Activated CD8-positive, alpha-beta memory T cell treated with anti-CD3 and anti-CD28 coated beads for 1 hour (primary cell): Measurements from ENCODE around the gene RASSF3.
"Not testable (repeated sequence)": the region's sequence is repeated elsewhere in the genome, so short reads cannot be mapped to it uniquely, and the experiment has no call there.

Experiments
- DNase-seq, 2 donors: peaks; one replicate each; pipeline ENCODE4 v3.0.0-alpha.2; 2020; ENCODE audit warnings: low read depth in 1 of 2; ENCODE audit errors: extremely low read depth in 1 of 2

The RASSF3 gene

GRCh38 chr12:64633011-64633939 lies 23.0 kb downstream of the RASSF3 start:
- DNase-seq, result no peak

- DNase-seq, result peak in 1 of 2 donors; percentile 10
Measured at GRCh38 chr12:64633940-64634337, 23.6 kb downstream of the RASSF3 start.

GRCh38 chr12:64634508-64635092 lies 24.3 kb downstream of the RASSF3 start:
- DNase-seq, result no peak

- DNase-seq, result no peak
Measured at GRCh38 chr12:64635356-64635998, 25.2 kb downstream of the RASSF3 start.

- DNase-seq, result no peak
Measured at GRCh38 chr12:64636856-64637255, 26.6 kb downstream of the RASSF3 start.

GRCh38 chr12:64639466-64639865 lies 29.2 kb downstream of the RASSF3 start:
- no peak for DNase-seq

GRCh38 chr12:64646318-64646717 lies 36.0 kb downstream of the RASSF3 start:
- no peak for DNase-seq

- no peak for DNase-seq
Measured at GRCh38 chr12:64649487-64649886, 39.2 kb downstream of the RASSF3 start.

- DNase-seq, result no peak
Measured at GRCh38 chr12:64650762-64651161, 40.5 kb downstream of the RASSF3 start.

GRCh38 chr12:64652346-64652745 lies 42.1 kb downstream of the RASSF3 start:
- DNase-seq, result no peak

- DNase-seq, result no peak
Measured at GRCh38 chr12:64653123-64653522, 42.8 kb downstream of the RASSF3 start.

GRCh38 chr12:64653907-64654306 lies 43.6 kb downstream of the RASSF3 start:
- DNase-seq, result not testable (repeated sequence)

- DNase-seq, result no peak
Measured at GRCh38 chr12:64655141-64655540, 44.8 kb downstream of the RASSF3 start.

GRCh38 chr12:64656429-64656828 lies 46.1 kb downstream of the RASSF3 start:
- DNase-seq, result no peak

GRCh38 chr12:64658892-64659481 lies 48.7 kb downstream of the RASSF3 start:
- no peak for DNase-seq

- DNase-seq, result no peak
Measured at GRCh38 chr12:64660237-64661018, 50.1 kb downstream of the RASSF3 start.

GRCh38 chr12:64663015-64663414 lies 52.7 kb downstream of the RASSF3 start:
- no peak for DNase-seq

- DNase-seq, result no peak
Measured at GRCh38 chr12:64665514-64665913, 55.2 kb downstream of the RASSF3 start.

GRCh38 chr12:64666054-64666914 lies 56.0 kb downstream of the RASSF3 start:
- DNase-seq, result no peak

GRCh38 chr12:64667793-64668192 lies 57.5 kb downstream of the RASSF3 start:
- no peak for DNase-seq
